Adipocyte (in vitro differentiated cells): ENCODE data around the gene FBN3.

Experiments used
- DNase-seq: peaks from one replicate; pipeline ENCODE4 v3.0.0-alpha.2; 2015; ENCODE audit warnings: low read depth
- H3K27me3 ChIP-seq: replicated peaks from 2 replicates; pipeline ENCODE4 v1.7.0; 2013; ENCODE audit warnings: mild to moderate bottlenecking, low read length, moderate library complexity; ENCODE audit not compliant: control insufficient read depth, insufficient read depth
- H3K36me3 ChIP-seq: 2 replicates; pipeline ENCODE4 v1.7.0; 2013; ENCODE audit warnings: low read length, mild to moderate bottlenecking, moderate library complexity; ENCODE audit not compliant: control insufficient read depth, insufficient read depth, severe bottlenecking
- H3K4me1 ChIP-seq: 2 replicates; pipeline ENCODE4 v1.7.0; 2013; ENCODE audit warnings: mild to moderate bottlenecking, low read length, moderate library complexity; ENCODE audit not compliant: control insufficient read depth, insufficient read depth
- H3K4me3 ChIP-seq: 2 replicates; pipeline ENCODE4 v1.7.0; 2013; ENCODE audit warnings: mild to moderate bottlenecking, low read length, moderate library complexity
- H3K9ac ChIP-seq: 2 replicates; pipeline ENCODE4 v1.7.0; 2013; ENCODE audit warnings: mild to moderate bottlenecking, low read length, moderate library complexity
- H3K9me3 ChIP-seq: 2 replicates; pipeline ENCODE4 v1.7.0; 2013; ENCODE audit warnings: mild to moderate bottlenecking, low read length, moderate library complexity; ENCODE audit not compliant: control insufficient read depth

The FBN3 gene

DNA sequence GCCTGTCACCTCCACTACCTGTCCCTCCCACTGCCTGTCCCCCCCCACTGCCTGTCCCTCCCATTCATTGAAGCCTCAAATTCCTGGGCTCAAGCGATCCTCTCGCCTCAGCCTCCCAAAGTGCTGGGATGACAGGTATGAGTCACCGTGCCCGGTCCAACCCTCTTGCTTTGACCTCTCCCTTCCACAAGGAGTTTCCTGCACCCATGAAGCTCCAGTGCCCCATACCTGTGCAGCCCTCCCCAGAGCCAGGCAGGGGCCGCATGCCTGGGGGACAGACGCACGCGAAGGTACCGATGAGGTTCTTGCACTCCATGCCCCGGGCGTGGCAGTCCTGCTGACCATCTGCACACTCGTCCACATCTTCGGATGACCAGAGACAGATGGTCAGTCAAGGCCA is 62.5 kb downstream of the FBN3 start:
- no peak overlapping the region for H3K9ac ChIP-seq
- no peaks in the 10 kb centered on the region for H3K4me1 ChIP-seq
- no peaks in the 10 kb centered on the region for H3K36me3 ChIP-seq
- peaks cover 3% of the 10 kb centered on the region for H3K27me3 ChIP-seq
- no peak overlapping the region for H3K4me3 ChIP-seq
- no peak for DNase-seq
- peaks cover 3% of the 10 kb centered on the region for H3K9me3 ChIP-seq

DNA sequence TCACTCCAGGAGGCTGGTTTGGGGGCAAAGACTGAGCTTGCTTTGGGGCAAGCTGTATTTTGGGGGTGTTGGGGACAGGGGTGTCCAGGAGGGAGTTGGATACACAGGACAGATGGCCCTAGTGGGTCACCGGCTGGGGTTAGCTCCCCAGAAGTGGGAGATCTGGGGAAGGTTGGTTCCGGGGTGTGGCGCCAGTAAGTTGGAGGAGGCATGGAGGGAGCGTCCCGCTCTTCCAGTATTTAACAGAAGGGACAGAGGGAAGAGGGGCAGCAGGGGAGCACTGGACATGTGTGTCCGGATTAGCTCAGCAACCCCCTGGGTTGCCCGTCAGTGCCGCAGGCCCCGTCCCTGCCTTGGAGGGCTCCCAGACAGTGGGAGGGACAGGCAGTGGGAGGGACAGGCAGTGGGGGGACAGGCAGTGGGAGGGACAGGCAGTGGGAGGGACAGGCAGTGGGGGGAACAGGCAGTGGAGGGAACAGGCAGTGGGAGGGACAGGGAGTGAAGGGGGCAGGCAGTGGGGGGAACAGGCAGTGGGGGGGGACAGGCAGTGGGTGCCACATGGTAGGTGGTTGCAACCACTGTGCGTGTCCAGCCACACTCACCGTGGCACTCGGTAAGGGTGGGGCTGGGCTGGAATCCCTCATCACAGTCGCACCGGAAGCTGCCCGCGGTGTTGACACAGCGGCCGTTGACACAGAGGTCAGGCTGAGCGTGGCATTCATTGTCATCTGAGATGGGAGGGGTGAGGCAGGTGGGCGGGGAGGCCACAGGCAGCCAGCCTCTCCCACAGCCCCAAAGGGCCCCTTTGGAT is 63.6 kb downstream of the FBN3 start:
- H3K36me3 ChIP-seq, result no peaks in the 10 kb centered on the region
- DNase-seq, result no peak

DNA sequence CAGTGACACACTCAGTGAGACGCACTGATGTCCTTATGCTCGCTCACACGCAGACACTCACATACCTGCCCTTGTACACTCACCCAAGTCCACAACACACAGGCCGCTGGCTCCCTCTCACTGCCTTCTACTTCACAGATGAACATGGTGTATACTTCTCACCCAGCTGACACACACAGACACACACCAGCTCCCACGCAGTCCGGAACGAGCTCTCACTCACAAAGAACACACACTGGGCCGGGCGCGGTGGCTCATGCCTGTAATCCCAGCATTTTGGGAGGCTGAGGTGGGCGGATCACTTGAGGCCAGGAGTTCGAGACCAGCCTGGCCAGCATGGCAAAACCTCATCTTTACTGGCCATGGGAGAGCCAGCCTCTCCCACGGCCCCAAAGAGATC is 65.2 kb downstream of the FBN3 start:
- Histone ChIP-seq H3K9me3 (peaks cover 3% of the 10 kb centered on the region), H3K4me3 (no peak overlapping the region), H3K9ac (no peak overlapping the region), H3K27me3 (peaks cover 9% of the 10 kb centered on the region), H3K4me1 (no peaks in the 10 kb centered on the region), H3K36me3 (no peaks in the 10 kb centered on the region)
- no peak for DNase-seq

More for the DNA sequence above, 63.6 kb downstream of the FBN3 start:
- Histone ChIP-seq H3K9me3 (peaks cover 3% of the 10 kb centered on the region), H3K9ac (no peak overlapping the region), H3K4me3 (no peak overlapping the region), H3K27me3 (peaks cover 3% of the 10 kb centered on the region), H3K4me1 (no peaks in the 10 kb centered on the region)

DNA sequence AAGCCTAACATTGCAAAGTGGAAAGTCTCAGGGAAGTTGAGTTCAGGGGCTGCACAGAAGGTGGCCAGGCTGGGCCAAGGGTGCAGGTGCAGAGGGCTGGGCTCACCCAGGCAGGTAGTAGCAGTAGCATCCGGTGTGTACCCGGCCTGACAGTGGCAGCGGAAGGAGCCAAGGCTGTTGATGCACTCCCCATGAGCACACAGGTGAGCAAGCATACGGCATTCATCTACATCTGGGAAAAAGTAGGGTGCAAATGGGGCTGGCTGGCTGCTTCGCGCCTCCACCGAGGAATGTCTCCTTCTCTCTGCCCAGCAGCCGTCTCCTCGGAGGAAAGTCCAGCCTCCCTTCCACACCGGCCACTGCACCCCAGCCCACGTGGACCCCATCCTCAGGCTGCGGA is 66.3 kb downstream of the FBN3 start:
- Histone ChIP-seq H3K4me3 (no peak overlapping the region), H3K27me3 (peaks cover 17% of the 10 kb centered on the region), H3K9ac (no peak overlapping the region), H3K4me1 (no peaks in the 10 kb centered on the region), H3K36me3 (no peaks in the 10 kb centered on the region), H3K9me3 (peaks cover 3% of the 10 kb centered on the region)
- DNase-seq, result no peak

DNA sequence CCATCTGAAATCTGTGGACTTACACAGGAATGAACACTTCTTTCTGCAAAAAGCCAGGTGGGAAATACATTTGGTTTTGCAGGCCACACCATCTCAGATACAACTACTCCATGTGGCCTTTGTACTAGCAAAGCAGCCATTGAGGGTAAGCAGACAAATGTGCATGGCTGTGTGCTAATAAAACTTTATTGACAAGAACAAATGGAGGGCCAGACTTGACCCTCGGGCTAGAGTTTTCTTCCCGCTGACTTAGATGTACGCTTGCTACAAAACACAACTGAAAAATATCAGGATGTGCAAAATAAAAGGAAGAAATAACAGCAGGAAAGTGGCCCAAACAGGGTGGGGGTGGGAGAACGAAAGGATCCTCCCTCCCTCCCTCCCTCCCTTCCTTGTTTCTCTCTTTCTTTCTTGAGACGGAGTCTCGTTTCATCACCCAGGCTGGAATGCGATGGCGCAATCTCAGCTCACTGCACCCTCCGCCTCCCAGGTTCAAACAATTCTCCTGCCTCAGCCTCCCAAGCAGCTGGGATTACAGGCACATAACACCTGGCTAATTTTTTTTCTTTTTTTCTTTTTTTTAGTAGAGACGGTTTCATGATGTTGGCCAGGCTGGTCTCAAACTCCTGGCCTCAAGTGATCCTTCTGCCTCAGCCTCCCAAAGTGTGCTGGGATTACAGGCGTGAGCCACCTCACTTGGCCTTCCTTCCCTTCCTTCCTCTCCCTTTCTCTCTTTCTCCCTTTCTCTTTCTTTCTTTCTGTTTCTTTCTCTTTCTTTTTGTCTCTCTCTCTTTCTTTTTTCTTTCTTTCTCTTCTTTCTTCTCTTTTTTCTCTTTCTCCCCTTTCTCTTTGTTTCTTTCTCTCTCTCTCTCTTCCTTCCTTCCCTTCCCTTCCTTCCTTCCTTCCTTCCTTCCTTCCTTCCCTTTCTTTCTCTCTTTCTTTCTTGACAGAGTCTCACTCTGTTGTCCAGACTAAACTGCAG is 67.5 kb downstream of the FBN3 start:
- H3K9me3 ChIP-seq, result peaks cover 3% of the 10 kb centered on the region
- H3K4me1 ChIP-seq, result no peaks in the 10 kb centered on the region
- no peak overlapping the region for H3K4me3 ChIP-seq
- H3K36me3 ChIP-seq, result no peaks in the 10 kb centered on the region
- peaks cover 21% of the 10 kb centered on the region for H3K27me3 ChIP-seq
- no peak for DNase-seq
- no peak overlapping the region for H3K9ac ChIP-seq

DNA sequence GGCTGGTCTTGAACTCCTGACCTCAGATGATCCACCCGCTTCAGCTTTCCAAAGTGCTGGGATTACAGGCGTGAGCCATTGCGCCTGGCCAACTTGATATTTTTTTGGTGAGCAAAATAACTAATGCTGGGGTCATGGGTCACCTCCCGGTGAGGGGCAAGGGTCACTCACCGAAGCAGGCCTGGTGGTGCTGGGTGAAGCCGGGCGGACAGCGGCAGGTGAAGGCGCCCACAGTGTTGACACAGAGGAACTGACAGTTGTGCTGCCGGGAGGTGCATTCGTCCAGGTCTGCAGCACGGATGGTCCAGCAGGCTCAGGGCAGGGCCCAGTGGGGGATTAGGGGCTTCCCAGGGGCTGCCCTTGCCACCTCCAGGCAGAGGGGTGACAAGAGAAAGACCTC is 68.6 kb downstream of the FBN3 start:
- DNase-seq, result no peak
- Histone ChIP-seq H3K9ac (no peak overlapping the region), H3K27me3 (peaks cover 24% of the 10 kb centered on the region), H3K4me1 (no peaks in the 10 kb centered on the region), H3K36me3 (no peaks in the 10 kb centered on the region), H3K9me3 (peaks cover 3% of the 10 kb centered on the region), H3K4me3 (no peak overlapping the region)

DNA sequence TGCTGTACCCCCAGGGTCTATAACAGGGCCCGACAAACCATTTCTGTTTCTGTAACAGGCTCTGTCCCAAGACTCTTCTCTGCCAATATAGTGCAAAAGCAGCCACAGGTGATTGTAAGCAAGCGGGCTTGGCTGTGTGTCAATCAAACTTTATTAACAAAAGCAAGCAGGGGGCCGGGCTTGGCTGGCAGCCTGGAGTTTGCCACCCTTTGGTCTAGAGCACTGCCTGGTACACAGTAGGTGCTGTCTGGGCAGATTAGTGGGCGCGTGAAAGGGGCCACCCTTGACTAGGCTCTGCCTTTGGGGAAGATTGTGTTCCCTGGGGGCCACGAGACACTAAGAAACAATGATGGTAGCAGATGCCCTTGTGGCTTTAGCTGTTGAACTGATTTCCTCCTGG is 69.4 kb downstream of the FBN3 start:
- no peak for DNase-seq
- H3K9ac ChIP-seq, result no peak overlapping the region
- no peaks in the 10 kb centered on the region for H3K36me3 ChIP-seq
- H3K4me1 ChIP-seq, result no peaks in the 10 kb centered on the region
- no peak overlapping the region for H3K4me3 ChIP-seq
- H3K9me3 ChIP-seq, result peaks cover 3% of the 10 kb centered on the region
- peaks cover 29% of the 10 kb centered on the region for H3K27me3 ChIP-seq

DNA sequence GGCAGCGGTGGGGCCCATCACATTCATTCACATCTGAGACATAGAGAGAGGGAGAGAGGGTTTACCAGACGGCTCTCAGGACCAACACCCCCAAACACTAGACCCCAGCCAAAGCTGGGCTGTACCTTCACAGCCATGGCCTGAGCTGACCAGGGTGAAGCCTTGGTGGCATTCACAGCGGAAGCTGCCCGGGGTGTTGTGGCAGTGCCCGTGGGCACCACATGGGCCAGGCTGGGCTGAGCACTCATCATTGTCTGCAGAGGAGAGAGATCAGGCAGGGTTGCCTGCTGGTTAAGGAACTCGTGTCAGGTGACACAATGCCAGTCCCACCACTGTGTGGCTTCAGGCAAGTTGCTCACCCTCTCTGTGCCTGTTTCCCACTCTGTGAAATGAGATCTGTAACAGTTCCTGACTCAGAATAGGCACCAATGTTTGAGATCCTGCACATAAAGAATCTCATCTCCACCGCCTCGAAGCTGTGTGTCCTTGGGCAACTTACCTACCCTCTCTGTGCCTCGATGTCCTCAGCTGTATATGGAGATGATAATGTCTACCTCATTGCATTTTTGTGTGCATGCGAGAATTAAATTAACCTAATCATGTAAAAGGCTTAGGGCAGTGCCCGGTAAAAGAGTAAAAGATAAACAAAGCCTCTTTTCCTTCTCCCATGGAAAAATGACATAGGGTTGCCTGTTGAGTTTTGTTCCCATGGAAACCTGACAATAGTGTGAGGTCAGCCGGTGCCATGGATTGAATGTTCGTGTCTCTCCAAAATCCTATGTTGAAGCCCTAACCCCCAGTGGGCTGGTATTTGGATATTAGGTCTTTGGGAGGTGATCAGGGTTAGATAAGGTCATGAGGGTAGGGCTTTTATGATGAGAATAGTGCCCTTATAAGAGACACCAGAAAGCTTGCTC is 74.0 kb downstream of the FBN3 start:
- no peaks in the 10 kb centered on the region for H3K4me1 ChIP-seq
- DNase-seq, result no peak
- H3K4me3 ChIP-seq, result no peak overlapping the region
- H3K9ac ChIP-seq, result no peak overlapping the region
- peaks cover 26% of the 10 kb centered on the region for H3K27me3 ChIP-seq
- peaks cover 6% of the 10 kb centered on the region for H3K9me3 ChIP-seq
- no peaks in the 10 kb centered on the region for H3K36me3 ChIP-seq

DNA sequence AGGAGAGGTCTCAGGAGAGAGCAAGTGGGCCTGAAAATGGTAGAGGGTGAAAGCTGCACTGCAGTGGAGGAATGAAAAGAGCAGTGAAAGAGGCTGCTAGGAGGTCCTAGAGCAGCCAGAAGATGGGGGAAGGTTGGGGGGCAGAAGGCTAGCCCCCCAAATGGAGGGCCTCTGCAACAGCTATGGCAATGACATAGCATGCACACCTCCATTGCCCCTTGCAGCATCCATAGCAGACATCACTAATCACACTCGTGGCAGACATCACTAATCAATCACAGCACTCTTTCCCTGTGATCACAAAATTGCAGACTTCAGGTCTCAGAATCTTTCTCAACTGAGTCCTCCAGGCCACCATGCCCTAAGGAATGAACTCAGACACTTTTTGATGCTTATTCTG is 74.9 kb downstream of the FBN3 start:
- H3K9me3 ChIP-seq, result peaks cover 12% of the 10 kb centered on the region
- peaks cover 21% of the 10 kb centered on the region for H3K27me3 ChIP-seq
- H3K4me3 ChIP-seq, result no peak overlapping the region
- H3K4me1 ChIP-seq, result no peaks in the 10 kb centered on the region
- H3K36me3 ChIP-seq, result no peaks in the 10 kb centered on the region
- H3K9ac ChIP-seq, result no peak overlapping the region
- DNase-seq, result no peak

DNA sequence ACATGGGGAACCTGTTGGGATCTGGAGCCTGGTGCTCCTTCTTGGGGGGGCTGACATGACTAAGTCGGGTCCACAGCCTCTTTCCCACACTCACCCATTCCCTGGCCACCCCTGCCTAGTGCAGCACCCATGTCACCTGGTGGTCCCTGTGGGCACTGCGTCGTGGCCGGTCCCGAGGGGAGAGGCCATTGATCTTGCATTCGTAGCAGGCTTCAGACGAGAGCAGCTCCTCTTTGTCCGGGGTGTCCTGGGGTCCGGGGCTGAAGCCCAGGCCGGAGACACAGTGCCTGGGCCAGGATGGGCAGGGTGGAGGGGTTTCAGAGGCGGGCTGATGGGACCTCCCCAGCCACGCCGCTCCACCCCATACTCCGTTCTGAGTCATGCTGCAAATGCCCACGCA is 77.5 kb downstream of the FBN3 start:
- H3K9me3 ChIP-seq, result peaks cover 19% of the 10 kb centered on the region
- no peaks in the 10 kb centered on the region for H3K4me1 ChIP-seq
- no peak overlapping the region for H3K9ac ChIP-seq
- no peak for DNase-seq
- H3K27me3 ChIP-seq, result peaks cover 8% of the 10 kb centered on the region
- H3K4me3 ChIP-seq, result no peak overlapping the region
- no peaks in the 10 kb centered on the region for H3K36me3 ChIP-seq
